GM18499 (cell line): Measurements from ENCODE around the gene EME1.
"Not testable (repeated sequence)": the region's sequence is repeated elsewhere in the genome, so short reads cannot be mapped to it uniquely, and the experiment has no call there.

Experiments
- ATAC-seq: cut with Tn5 transposase; IDR thresholded peaks from one replicate; pipeline ENCODE4 v1.9.1; 2021; ENCODE audit warnings: moderate number of reproducible peaks; ENCODE audit not compliant: insufficient read depth, unreplicated experiment

Gene EME1

GRCh38 chr17:50389534-50389933, 16.5 kb downstream of the EME1 start:
- ATAC-seq, result no peak

GRCh38 chr17:50392621-50393020, 19.6 kb downstream of the EME1 start:
- no peak for ATAC-seq

- ATAC-seq, result no peak
Measured at GRCh38 chr17:50393700-50394099, 20.7 kb downstream of the EME1 start.

GRCh38 chr17:50394711-50395110, 21.7 kb downstream of the EME1 start:
- no peak for ATAC-seq

GRCh38 chr17:50396261-50397110, 23.5 kb downstream of the EME1 start:
- ATAC-seq, result no peak

GRCh38 chr17:50397111-50397918, 24.3 kb downstream of the EME1 start, which contains the start of gene LRRC59:
Gene LRRC59 (minus strand): TSS chr17:50397523. CDS start chr17:50397317, 206 bp downstream.
- ATAC-seq, result peak; percentile 67

- ATAC-seq, result no peak
Measured at GRCh38 chr17:50397919-50398285, 24.9 kb downstream of the EME1 start.

GRCh38 chr17:50398672-50399071, 25.6 kb downstream of the EME1 start:
- ATAC-seq, result not testable (repeated sequence)

GRCh38 chr17:50399591-50399990, 26.6 kb downstream of the EME1 start:
- ATAC-seq, result not testable (repeated sequence)

GRCh38 chr17:50405351-50405750, 32.3 kb downstream of the EME1 start:
- ATAC-seq, result not testable (repeated sequence)

- no peak for ATAC-seq
Measured at GRCh38 chr17:50406578-50406977, 33.5 kb downstream of the EME1 start.

GRCh38 chr17:50407921-50408320, 34.9 kb downstream of the EME1 start:
- no peak for ATAC-seq

- ATAC-seq, result no peak
Measured at GRCh38 chr17:50412188-50412732, 39.2 kb downstream of the EME1 start.

- ATAC-seq, result no peak
Measured at GRCh38 chr17:50414808-50415207, 41.8 kb downstream of the EME1 start.

GRCh38 chr17:50419577-50419976, 46.5 kb downstream of the EME1 start:
- not testable (repeated sequence) for ATAC-seq

- ATAC-seq, result no peak
Measured at GRCh38 chr17:50420419-50421112, 47.5 kb downstream of the EME1 start.

GRCh38 chr17:50421308-50422051, 48.5 kb downstream of the EME1 start:
- no peak for ATAC-seq

GRCh38 chr17:50422738-50423137, 49.7 kb downstream of the EME1 start:
- ATAC-seq, result no peak

- no peak for ATAC-seq
Measured at GRCh38 chr17:50423553-50424159, 50.6 kb downstream of the EME1 start.
